Measurements from ENCODE around the gene AGO1.
"Not testable (repeated sequence)": the region's sequence is repeated elsewhere in the genome, so short reads cannot be mapped to it uniquely, and the experiment has no call there.

Gene AGO1

GRCh38 chr1:35888255-35888654, 5.2 kb downstream of the AGO1 start:
- Histone ChIP-seq H3K4me3 (ENCODE audit: low read length) (no peak overlapping the region), H3K4me2 (ENCODE audit: low read length) (no peak overlapping the region), H3K4me1 (ENCODE audit: control insufficient read depth, insufficient read depth, low read length) (peaks cover 8% of the 10 kb centered on the region), H3K36me3 (ENCODE audit: insufficient read depth, low read length) (peaks cover 13% of the 10 kb centered on the region), H3K9ac (ENCODE audit: low read depth, low read length) (no peak overlapping the region), H3K9me3 (replicated peaks; ENCODE audit: low read length) (no peaks in the 10 kb centered on the region), H3K27me3 (ENCODE audit: control insufficient read depth, insufficient read depth, low read length) (no peaks in the 10 kb centered on the region)

GRCh38 chr1:35888981-35889380, 6.0 kb downstream of the AGO1 start:
- Histone ChIP-seq H3K4me1 (ENCODE audit: control insufficient read depth, insufficient read depth, low read length) (peaks cover 10% of the 10 kb centered on the region), H3K36me3 (ENCODE audit: insufficient read depth, low read length) (peaks cover 19% of the 10 kb centered on the region)

GRCh38 chr1:35893051-35893879, 10.3 kb downstream of the AGO1 start:
- Histone ChIP-seq H3K9ac (ENCODE audit: low read depth, low read length) (no peak overlapping the region), H3K9me3 (replicated peaks; ENCODE audit: low read length) (no peaks in the 10 kb centered on the region), H3K36me3 (ENCODE audit: insufficient read depth, low read length) (peaks cover 41% of the 10 kb centered on the region)

More at GRCh38 chr1:35888981-35889380, 6.0 kb downstream of the AGO1 start:
- not testable (repeated sequence) for H3K27me3 ChIP-seq (ENCODE audit: control insufficient read depth, insufficient read depth, low read length); H3K4me3 ChIP-seq (ENCODE audit: low read length); H3K4me2 ChIP-seq (ENCODE audit: low read length); H3K9ac ChIP-seq (ENCODE audit: low read depth, low read length); H3K9me3 ChIP-seq (replicated peaks; ENCODE audit: low read length)

GRCh38 chr1:35894183-35894582, 11.2 kb downstream of the AGO1 start:
- no peak overlapping the region for H3K9ac ChIP-seq (ENCODE audit: low read depth, low read length)
- H3K27me3 ChIP-seq (ENCODE audit: control insufficient read depth, insufficient read depth, low read length) = no peaks in the 10 kb centered on the region
- no peaks in the 10 kb centered on the region for H3K9me3 ChIP-seq (replicated peaks; ENCODE audit: low read length)
- H3K4me3 ChIP-seq (ENCODE audit: low read length) = no peak overlapping the region
- H3K36me3 ChIP-seq (ENCODE audit: insufficient read depth, low read length) = peaks cover 39% of the 10 kb centered on the region
- no peak overlapping the region for H3K4me2 ChIP-seq (ENCODE audit: low read length)
- H3K4me1 ChIP-seq (ENCODE audit: control insufficient read depth, insufficient read depth, low read length) = peaks cover 4% of the 10 kb centered on the region

More at GRCh38 chr1:35893051-35893879, 10.3 kb downstream of the AGO1 start:
- Histone ChIP-seq H3K4me3 (ENCODE audit: low read length) (no peak overlapping the region), H3K4me2 (ENCODE audit: low read length) (no peak overlapping the region), H3K4me1 (ENCODE audit: control insufficient read depth, insufficient read depth, low read length) (peaks cover 4% of the 10 kb centered on the region), H3K27me3 (ENCODE audit: control insufficient read depth, insufficient read depth, low read length) (no peaks in the 10 kb centered on the region)

GRCh38 chr1:35894656-35895055, 11.6 kb downstream of the AGO1 start:
- Histone ChIP-seq H3K27me3 (ENCODE audit: control insufficient read depth, insufficient read depth, low read length) (no peaks in the 10 kb centered on the region), H3K9ac (ENCODE audit: low read depth, low read length) (no peak overlapping the region), H3K36me3 (ENCODE audit: insufficient read depth, low read length) (peaks cover 39% of the 10 kb centered on the region), H3K4me2 (ENCODE audit: low read length) (no peak overlapping the region), H3K4me3 (ENCODE audit: low read length) (no peak overlapping the region), H3K9me3 (replicated peaks; ENCODE audit: low read length) (no peaks in the 10 kb centered on the region), H3K4me1 (ENCODE audit: control insufficient read depth, insufficient read depth, low read length) (peaks cover 4% of the 10 kb centered on the region)

- Histone ChIP-seq H3K36me3 (ENCODE audit: insufficient read depth, low read length) (peaks cover 30% of the 10 kb centered on the region), H3K4me2 (ENCODE audit: low read length) (no peak overlapping the region), H3K9ac (ENCODE audit: low read depth, low read length) (no peak overlapping the region), H3K4me3 (ENCODE audit: low read length) (no peak overlapping the region), H3K9me3 (replicated peaks; ENCODE audit: low read length) (no peaks in the 10 kb centered on the region), H3K27me3 (ENCODE audit: control insufficient read depth, insufficient read depth, low read length) (no peaks in the 10 kb centered on the region), H3K4me1 (ENCODE audit: control insufficient read depth, insufficient read depth, low read length) (no peaks in the 10 kb centered on the region)
These were observed 16.9 kb downstream of the AGO1 start for GRCh38 chr1:35899941-35900340.

- no peak overlapping the region for H3K4me2 ChIP-seq (ENCODE audit: low read length)
- H3K4me3 ChIP-seq (ENCODE audit: low read length) = no peak overlapping the region
- H3K9me3 ChIP-seq (replicated peaks; ENCODE audit: low read length) = no peaks in the 10 kb centered on the region
- no peaks in the 10 kb centered on the region for H3K4me1 ChIP-seq (ENCODE audit: control insufficient read depth, insufficient read depth, low read length)
- H3K9ac ChIP-seq (ENCODE audit: low read depth, low read length) = no peak overlapping the region
- no peaks in the 10 kb centered on the region for H3K27me3 ChIP-seq (ENCODE audit: control insufficient read depth, insufficient read depth, low read length)
- H3K36me3 ChIP-seq (ENCODE audit: insufficient read depth, low read length) = peaks cover 24% of the 10 kb centered on the region
These were observed 18.2 kb downstream of the AGO1 start for GRCh38 chr1:35901235-35901634.

- Histone ChIP-seq H3K4me2 (ENCODE audit: low read length) (no peak overlapping the region), H3K9me3 (replicated peaks; ENCODE audit: low read length) (no peaks in the 10 kb centered on the region), H3K4me3 (ENCODE audit: low read length) (no peak overlapping the region), H3K36me3 (ENCODE audit: insufficient read depth, low read length) (peaks cover 25% of the 10 kb centered on the region), H3K9ac (ENCODE audit: low read depth, low read length) (no peak overlapping the region), H3K27me3 (ENCODE audit: control insufficient read depth, insufficient read depth, low read length) (no peaks in the 10 kb centered on the region), H3K4me1 (ENCODE audit: control insufficient read depth, insufficient read depth, low read length) (no peaks in the 10 kb centered on the region)
These were observed 19.7 kb downstream of the AGO1 start for GRCh38 chr1:35902671-35903070.

- no peak overlapping the region for H3K9ac ChIP-seq (ENCODE audit: low read depth, low read length)
- no peaks in the 10 kb centered on the region for H3K9me3 ChIP-seq (replicated peaks; ENCODE audit: low read length)
- peaks cover 59% of the 10 kb centered on the region for H3K36me3 ChIP-seq (ENCODE audit: insufficient read depth, low read length)
- H3K4me2 ChIP-seq (ENCODE audit: low read length) = no peak overlapping the region
- H3K4me3 ChIP-seq (ENCODE audit: low read length) = no peak overlapping the region
- H3K27me3 ChIP-seq (ENCODE audit: control insufficient read depth, insufficient read depth, low read length) = no peaks in the 10 kb centered on the region
- H3K4me1 ChIP-seq (ENCODE audit: control insufficient read depth, insufficient read depth, low read length) = no peaks in the 10 kb centered on the region
These were observed 31.7 kb downstream of the AGO1 start for GRCh38 chr1:35914717-35915116.

GRCh38 chr1:35915693-35916092, 32.7 kb downstream of the AGO1 start:
- no peak overlapping the region for H3K4me2 ChIP-seq (ENCODE audit: low read length)
- H3K9me3 ChIP-seq (replicated peaks; ENCODE audit: low read length) = no peaks in the 10 kb centered on the region
- H3K4me1 ChIP-seq (ENCODE audit: control insufficient read depth, insufficient read depth, low read length) = no peaks in the 10 kb centered on the region
- H3K36me3 ChIP-seq (ENCODE audit: insufficient read depth, low read length) = peaks cover 64% of the 10 kb centered on the region
- no peak overlapping the region for H3K4me3 ChIP-seq (ENCODE audit: low read length)
- no peaks in the 10 kb centered on the region for H3K27me3 ChIP-seq (ENCODE audit: control insufficient read depth, insufficient read depth, low read length)
- H3K9ac ChIP-seq (ENCODE audit: low read depth, low read length) = no peak overlapping the region

GRCh38 chr1:35923791-35924221, 40.8 kb downstream of the AGO1 start:
- H3K9ac ChIP-seq (ENCODE audit: low read depth, low read length) = no peak overlapping the region
- no peaks in the 10 kb centered on the region for H3K9me3 ChIP-seq (replicated peaks; ENCODE audit: low read length)
- H3K27me3 ChIP-seq (ENCODE audit: control insufficient read depth, insufficient read depth, low read length) = no peaks in the 10 kb centered on the region
- no peak overlapping the region for H3K4me2 ChIP-seq (ENCODE audit: low read length)
- no peaks in the 10 kb centered on the region for H3K4me1 ChIP-seq (ENCODE audit: control insufficient read depth, insufficient read depth, low read length)
- peaks cover 23% of the 10 kb centered on the region for H3K36me3 ChIP-seq (ENCODE audit: insufficient read depth, low read length)
- no peak overlapping the region for H3K4me3 ChIP-seq (ENCODE audit: low read length)

GRCh38 chr1:35924838-35925237, 41.8 kb downstream of the AGO1 start:
- no peaks in the 10 kb centered on the region for H3K9me3 ChIP-seq (replicated peaks; ENCODE audit: low read length)
- H3K4me2 ChIP-seq (ENCODE audit: low read length) = no peak overlapping the region
- H3K4me1 ChIP-seq (ENCODE audit: control insufficient read depth, insufficient read depth, low read length) = peaks cover 1% of the 10 kb centered on the region
- peaks cover 14% of the 10 kb centered on the region for H3K36me3 ChIP-seq (ENCODE audit: insufficient read depth, low read length)
- H3K4me3 ChIP-seq (ENCODE audit: low read length) = no peak overlapping the region
- H3K9ac ChIP-seq (ENCODE audit: low read depth, low read length) = no peak overlapping the region
- H3K27me3 ChIP-seq (ENCODE audit: control insufficient read depth, insufficient read depth, low read length) = no peaks in the 10 kb centered on the region

Data from skeletal muscle satellite cell (primary cell).